Panc1 (cell line): ENCODE measurements around the gene ADARB1. TPM values are rescaled to one million over a fixed set of nuclear protein-coding genes. Genes with fewer than 3 reads are reported as not detected.

Source experiments
- ATAC-seq: fragments of 200-7000 bp; cut with Tn5 transposase; 2 replicates; pipeline ENCODE4 v1.9.1; 2020; ENCODE audit warnings: mild to moderate bottlenecking, moderate library complexity
- BruUV-seq: library from RNA; stranded (reverse); fragments of 400-500 nt; replicated peaks from 2 replicates; lab custom pipeline; 2021; lab: Mats Ljungman, UMichigan
- CTCF ChIA-PET: fragments of 300-600 bp; sonication (Branson Sonifier 250); formaldehyde crosslinking; loops from one replicate; lab custom pipeline; 2022; ENCODE audit warnings: antibody characterized with exemption; lab: Charles Lee
- POLR2A ChIA-PET: fragments of 300-600 bp; sonication (Branson Sonifier 250); formaldehyde crosslinking; loops from one replicate; lab custom pipeline; 2022; ENCODE audit warnings: antibody characterized with exemption; lab: Charles Lee
- DNase-seq: peaks from one replicate; pipeline ENCODE4 v3.0.0-alpha.2; 2010; ENCODE audit warnings: low read depth, low spot score
- H3K27ac ChIP-seq: 2 replicates; pipeline ENCODE4 v1.5.1; 2011; ENCODE audit warnings: mild to moderate bottlenecking, low read length, inconsistent platforms
- H3K27me3 ChIP-seq: fragments of 200-500 bp; sonication (Bioruptor generic); 2 replicates; pipeline ENCODE4 v1.6.0; 2014; ENCODE audit warnings: low read length, inconsistent platforms; ENCODE audit not compliant: control insufficient read depth, insufficient read depth
- H3K36me3 ChIP-seq: fragments of 200-500 bp; sonication (Bioruptor generic); 2 replicates; pipeline ENCODE4 v1.5.1; 2014; ENCODE audit warnings: inconsistent platforms, mild to moderate bottlenecking, low read length, moderate library complexity; ENCODE audit not compliant: control insufficient read depth, insufficient read depth
- H3K4me1 ChIP-seq: 2 replicates; pipeline ENCODE4 v1.5.1; 2011; ENCODE audit warnings: inconsistent platforms, mild to moderate bottlenecking, low read length, moderate library complexity; ENCODE audit not compliant: control insufficient read depth, insufficient read depth
- H3K4me3 ChIP-seq, 2 experiments: 2 replicates each; pipeline ENCODE4 v1.5.1; 2011 to 2012; ENCODE audit warnings: low read depth in 2 of 2, low read length in 2 of 2, mild to moderate bottlenecking in 2 of 2, inconsistent platforms in 1 of 2, moderate library complexity in 1 of 2
- H3K9me3 ChIP-seq: fragments of 200-500 bp; sonication (Bioruptor generic); 2 replicates; pipeline ENCODE4 v1.5.1; 2014; ENCODE audit warnings: low read depth, mild to moderate bottlenecking, inconsistent platforms, low read length, moderate library complexity; ENCODE audit not compliant: control insufficient read depth, insufficient read depth
- POLR2AphosphoS5 ChIP-seq: IDR thresholded peaks from 2 replicates; pipeline ENCODE4 v1.6.1; 2012; ENCODE audit warnings: mild to moderate bottlenecking, low read depth, low read length, moderate library complexity
- REST ChIP-seq, 2 experiments: IDR thresholded peaks; 2 replicates each; pipeline ENCODE4 v1.6.1; 2011 to 2012; ENCODE audit warnings: low read depth in 2 of 2, control low read depth in 1 of 2, low read length in 1 of 2, mild to moderate bottlenecking in 1 of 2, moderate library complexity in 1 of 2; ENCODE audit not compliant: insufficient read depth in 1 of 2
- SIN3A ChIP-seq: IDR thresholded peaks from 2 replicates; pipeline ENCODE4 v1.6.1; 2012; ENCODE audit warnings: low read depth, mild to moderate bottlenecking, low read length, moderate library complexity, borderline replicate concordance; ENCODE audit not compliant: insufficient read depth
- TCF7L2 ChIP-seq: IDR thresholded peaks from 2 replicates; pipeline ENCODE4 v1.6.1; 2011; ENCODE audit warnings: mild to moderate bottlenecking, low read depth, low read length, inconsistent platforms
- in situ Hi-C: cut with HindIII; loops from 2 replicates; pipeline ENCODE4 v1.10.0; 2016; ENCODE audit warnings: low sequenced_read_pairs, low pct_unique_long_range_greater_than_20kb
- intact Hi-C: fragments of 100-400 bp; cut with micrococcal nuclease; formaldehyde crosslinking; loops from one replicate; pipeline ENCODE4 v1.10.0; 2022; ENCODE audit not compliant: unreplicated experiment
- total RNA-seq: library from RNA; stranded (reverse); gene quantifications from one replicate; pipeline ENCODE4 v1.2.1, GENCODE V29; 2021; ENCODE audit not compliant: unreplicated experiment
- TF ChIP-seq, protein P1 (sequence below): fragments of 450-650 bp; IDR thresholded peaks from 2 replicates; pipeline ENCODE4 v1.5.1; 2017; ENCODE audit warnings: mild to moderate bottlenecking

The ADARB1 gene
- total RNA-seq, 1 experiment from 2014 or later: 15.0 TPM

GRCh38 chr21:45259206-45259840, 184.9 kb downstream of the ADARB1 start:
- POLR2A ChIA-PET: no interaction called here
- ATAC-seq (no peak), DNase-seq (no peak)
- H3K27me3 ChIP-seq: no peaks in the 10 kb centered on the region
- H3K4me1 ChIP-seq: no peaks in the 10 kb centered on the region; the same call in 1 of the 2 replicates
- no peaks in the 10 kb centered on the region for H3K9me3 ChIP-seq
- no peak overlapping the region for H3K27ac ChIP-seq
- no peak overlapping the region for H3K4me3 ChIP-seq
- BruUV-seq: no TSS peak
- H3K36me3 ChIP-seq: no peaks in the 10 kb centered on the region
- TF ChIP-seq TCF7L2 (no peak), REST (IDR thresholded peaks at IDR 0.05; ENCODE audit: insufficient read depth in 1 of 2, low read depth in 2 of 2, low read length in 1 of 2) (no peak), POLR2AphosphoS5 (no peak), SIN3A (no peak)
- TF ChIP-seq, protein P1, sequence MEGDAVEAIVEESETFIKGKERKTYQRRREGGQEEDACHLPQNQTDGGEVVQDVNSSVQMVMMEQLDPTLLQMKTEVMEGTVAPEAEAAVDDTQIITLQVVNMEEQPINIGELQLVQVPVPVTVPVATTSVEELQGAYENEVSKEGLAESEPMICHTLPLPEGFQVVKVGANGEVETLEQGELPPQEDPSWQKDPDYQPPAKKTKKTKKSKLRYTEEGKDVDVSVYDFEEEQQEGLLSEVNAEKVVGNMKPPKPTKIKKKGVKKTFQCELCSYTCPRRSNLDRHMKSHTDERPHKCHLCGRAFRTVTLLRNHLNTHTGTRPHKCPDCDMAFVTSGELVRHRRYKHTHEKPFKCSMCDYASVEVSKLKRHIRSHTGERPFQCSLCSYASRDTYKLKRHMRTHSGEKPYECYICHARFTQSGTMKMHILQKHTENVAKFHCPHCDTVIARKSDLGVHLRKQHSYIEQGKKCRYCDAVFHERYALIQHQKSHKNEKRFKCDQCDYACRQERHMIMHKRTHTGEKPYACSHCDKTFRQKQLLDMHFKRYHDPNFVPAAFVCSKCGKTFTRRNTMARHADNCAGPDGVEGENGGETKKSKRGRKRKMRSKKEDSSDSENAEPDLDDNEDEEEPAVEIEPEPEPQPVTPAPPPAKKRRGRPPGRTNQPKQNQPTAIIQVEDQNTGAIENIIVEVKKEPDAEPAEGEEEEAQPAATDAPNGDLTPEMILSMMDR: no peak
- CTCF ChIA-PET: no interaction called here
- intact Hi-C loops (no loop called here), in situ Hi-C loops (no loop called here)

DNA sequence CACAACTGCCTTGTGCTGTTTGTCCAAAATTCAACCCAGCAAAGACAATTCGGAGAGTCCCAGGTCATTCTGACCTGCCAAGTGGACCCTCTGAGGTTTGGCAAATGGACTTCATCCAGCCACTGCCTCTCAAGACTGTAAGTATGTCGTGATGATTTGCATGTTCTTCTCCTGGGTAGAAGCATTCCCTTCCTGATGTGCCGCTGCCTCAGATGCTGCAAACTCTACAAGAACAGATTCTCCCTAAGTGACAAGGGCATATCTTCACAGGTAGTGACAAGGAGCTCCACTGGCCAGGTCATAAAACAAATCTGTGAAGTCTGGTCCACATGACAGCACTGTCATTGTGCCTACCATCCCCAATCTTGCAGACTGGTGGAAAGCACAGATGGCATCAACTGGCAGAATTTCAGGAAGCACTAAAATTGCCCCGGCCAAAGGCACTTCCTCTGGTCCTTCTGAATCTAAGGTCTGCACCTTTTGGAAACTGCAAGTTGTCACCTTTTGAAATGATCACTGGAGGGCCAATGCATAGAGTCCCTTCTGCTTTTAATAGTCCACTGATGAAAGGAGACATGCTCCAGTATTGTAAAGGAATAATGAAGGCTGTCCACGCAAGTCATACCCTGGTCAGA, 185.9 kb downstream of the ADARB1 start:
- no peak overlapping the region for H3K4me3 ChIP-seq
- in situ Hi-C loops (no loop called here), intact Hi-C loops (no loop called here)
- BruUV-seq: no TSS peak
- DNase-seq (no peak), ATAC-seq (no peak)
- TF ChIP-seq, protein P1: no peak
- no peak for TF ChIP-seq TCF7L2
- TF ChIP-seq SIN3A: no peak
- TF ChIP-seq REST (IDR thresholded peaks at IDR 0.05; ENCODE audit: insufficient read depth in 1 of 2, low read depth in 2 of 2, low read length in 1 of 2): no peak
- no peak for TF ChIP-seq POLR2AphosphoS5
- no peak overlapping the region for H3K27ac ChIP-seq
- H3K9me3 ChIP-seq: no peaks in the 10 kb centered on the region
- H3K4me1 ChIP-seq: no peaks in the 10 kb centered on the region
- no peaks in the 10 kb centered on the region for H3K27me3 ChIP-seq
- H3K36me3 ChIP-seq: no peaks in the 10 kb centered on the region
- ChIA-PET POLR2A (no interaction called here), CTCF (no interaction called here)
